SK-N-SH (cell line): ENCODE measurements around the gene RAB12.

Source experiments
- FOXJ3 ChIP-seq: sonication (generic); formaldehyde crosslinking; IDR thresholded peaks from 2 replicates; pipeline ENCODE4 v1.5.1; 2020; ENCODE audit warnings: mild to moderate bottlenecking, missing genetic modification reagents
- REST ChIP-seq: IDR thresholded peaks from 2 replicates; pipeline ENCODE4 v1.6.1; 2012; ENCODE audit warnings: mild to moderate bottlenecking, low read depth, low read length, moderate library complexity
- YY1 ChIP-seq: IDR thresholded peaks from 2 replicates; pipeline ENCODE4 v1.4.0; 2012; ENCODE audit warnings: low read depth, mild to moderate bottlenecking

DNA sequence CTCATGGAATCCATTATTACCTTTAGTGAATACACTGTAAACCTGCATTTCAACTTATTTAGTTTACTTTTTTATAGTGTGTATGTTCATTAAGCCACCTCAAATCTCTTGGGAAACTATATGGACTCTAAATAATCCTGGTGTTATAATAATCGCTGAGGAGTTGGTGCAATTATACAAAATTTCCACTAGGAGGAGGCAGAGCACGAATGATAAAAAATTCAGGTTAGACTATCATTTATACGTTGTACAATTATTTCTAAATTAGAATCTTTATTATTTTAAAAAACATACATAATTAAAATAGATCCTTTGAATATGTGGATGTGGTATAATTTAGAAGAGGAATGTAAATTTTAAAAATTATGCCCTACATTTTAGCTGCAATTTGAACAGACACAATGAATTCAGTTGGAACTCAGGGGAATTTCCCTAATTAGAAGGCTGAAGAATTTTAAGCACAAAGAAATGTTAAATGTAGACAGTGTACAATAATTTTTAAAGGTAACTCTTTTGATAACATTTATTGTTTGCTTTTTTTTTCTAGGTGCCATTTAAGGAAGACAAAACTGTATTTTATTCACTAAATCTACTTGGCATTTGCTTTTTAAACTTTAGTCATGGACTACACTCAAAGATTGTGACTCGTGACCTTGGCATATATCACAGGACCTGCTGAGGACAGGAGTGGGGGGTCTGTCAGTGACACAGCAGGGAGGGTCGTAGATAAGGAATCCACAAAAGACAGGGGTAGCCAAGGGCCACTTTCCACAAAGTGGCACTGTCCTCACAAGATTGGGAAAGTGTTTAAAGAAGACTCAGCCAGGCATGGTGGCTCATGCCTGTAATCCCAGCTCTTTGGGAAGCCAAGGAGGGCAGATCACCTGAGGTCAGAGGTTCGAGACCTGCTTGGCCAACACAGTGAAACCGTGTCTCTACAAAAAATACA lies 45.5 kb downstream of the RAB12 start:
- TF ChIP-seq YY1, result no peak
- TF ChIP-seq FOXJ3, result no peak
- TF ChIP-seq REST, result no peak
